Stomach (tissue), 4 donors: Measurements from ENCODE around the gene DLX4.

ENCODE experiments used
- POLR2A ChIP-seq, 4 donors: fragments of 450-650 bp; IDR thresholded peaks; one replicate each; pipeline ENCODE4 v1.6.1; 2016; ENCODE audit warnings: antibody characterized with exemption in 4 of 4, control low read depth in 2 of 4, mild to moderate bottlenecking in 1 of 4, moderate library complexity in 1 of 4
- TF ChIP-seq, protein P1 (sequence below), 7 experiments: fragments of 450-650 bp in 4 of 7; fragments of 200-600 bp in 3 of 7; sonication (generic) in 3 of 7; IDR thresholded peaks; one replicate each; pipeline ENCODE4 v1.5.1; 2016 to 2019; ENCODE audit warnings: antibody characterized with exemption in 7 of 7, control low read depth in 2 of 7, mild to moderate bottlenecking in 1 of 7

DNA sequence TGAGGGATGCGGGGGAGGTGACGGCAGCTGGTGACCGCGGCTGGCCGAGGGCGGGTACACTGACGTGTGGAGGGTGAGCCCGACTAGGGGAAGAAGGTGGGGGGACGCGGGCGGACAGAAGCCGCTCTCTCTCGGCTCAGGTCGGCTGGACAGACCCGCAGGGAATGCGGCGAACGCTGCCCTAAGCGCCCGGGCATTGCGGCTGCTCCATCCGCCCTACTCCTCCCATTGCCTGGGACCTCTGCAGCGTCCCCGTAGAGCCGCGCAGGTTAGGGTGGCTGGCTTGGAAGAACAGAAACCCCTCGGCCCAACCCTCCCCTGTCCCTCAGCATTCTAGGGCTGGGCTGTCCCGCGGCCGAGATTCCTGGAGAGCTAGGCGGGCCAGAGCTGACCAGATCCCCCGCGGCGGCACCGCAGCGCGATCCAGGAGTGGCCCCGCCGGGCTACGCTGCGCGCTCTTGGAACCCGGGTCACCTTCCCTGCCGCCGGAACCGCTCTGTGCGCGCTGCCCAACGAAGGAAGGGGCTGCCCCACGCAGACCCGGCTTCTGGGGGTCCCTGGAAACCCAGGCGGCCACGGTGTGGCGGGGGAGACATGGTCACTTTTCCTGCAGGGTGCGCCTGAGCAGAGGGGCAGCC lies 3.0 kb downstream of the DLX4 start:
- TF ChIP-seq, protein P1, sequence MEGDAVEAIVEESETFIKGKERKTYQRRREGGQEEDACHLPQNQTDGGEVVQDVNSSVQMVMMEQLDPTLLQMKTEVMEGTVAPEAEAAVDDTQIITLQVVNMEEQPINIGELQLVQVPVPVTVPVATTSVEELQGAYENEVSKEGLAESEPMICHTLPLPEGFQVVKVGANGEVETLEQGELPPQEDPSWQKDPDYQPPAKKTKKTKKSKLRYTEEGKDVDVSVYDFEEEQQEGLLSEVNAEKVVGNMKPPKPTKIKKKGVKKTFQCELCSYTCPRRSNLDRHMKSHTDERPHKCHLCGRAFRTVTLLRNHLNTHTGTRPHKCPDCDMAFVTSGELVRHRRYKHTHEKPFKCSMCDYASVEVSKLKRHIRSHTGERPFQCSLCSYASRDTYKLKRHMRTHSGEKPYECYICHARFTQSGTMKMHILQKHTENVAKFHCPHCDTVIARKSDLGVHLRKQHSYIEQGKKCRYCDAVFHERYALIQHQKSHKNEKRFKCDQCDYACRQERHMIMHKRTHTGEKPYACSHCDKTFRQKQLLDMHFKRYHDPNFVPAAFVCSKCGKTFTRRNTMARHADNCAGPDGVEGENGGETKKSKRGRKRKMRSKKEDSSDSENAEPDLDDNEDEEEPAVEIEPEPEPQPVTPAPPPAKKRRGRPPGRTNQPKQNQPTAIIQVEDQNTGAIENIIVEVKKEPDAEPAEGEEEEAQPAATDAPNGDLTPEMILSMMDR (IDR thresholded peaks at IDR 0.05): no peak
- no peak for TF ChIP-seq POLR2A (IDR thresholded peaks at IDR 0.05)
